ENCODE results near the gene DENND6A.

- no peak for TF ChIP-seq CTCF (IDR thresholded peaks at IDR 0.05)
- TF ChIP-seq POLR2A (IDR thresholded peaks at IDR 0.05) = no peak
Measured at GRCh38 chr3:57604971-57605370, 87.9 kb downstream of the DENND6A start.

Data from testis (tissue), 2 donors.